Measurements from ENCODE around the gene KY.

Gene KY

GRCh38 chr3:134672571-134672970 lies 21.7 kb upstream of the KY start:
- DNase-seq: no peak

DNA sequence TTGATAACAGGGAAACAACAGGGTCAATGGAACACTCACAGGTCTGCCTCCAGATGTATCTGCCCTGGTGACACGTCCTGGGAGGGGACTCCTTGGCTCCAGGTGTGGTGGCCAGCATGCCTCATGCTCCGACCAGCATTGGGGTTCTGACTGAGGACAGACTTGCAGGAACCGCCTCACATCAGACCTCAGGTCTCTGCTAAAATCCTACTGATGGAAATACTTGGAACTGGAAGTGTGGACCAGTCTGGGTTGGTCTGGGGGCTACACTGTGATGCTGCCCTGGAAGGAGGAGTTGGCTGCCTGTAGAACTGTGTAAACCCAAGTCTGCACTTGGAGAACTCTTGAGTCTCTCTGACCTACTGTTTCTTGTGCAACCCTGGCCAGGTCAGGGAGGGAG lies 17.1 kb upstream of the KY start:
- no peak for DNase-seq

DNA sequence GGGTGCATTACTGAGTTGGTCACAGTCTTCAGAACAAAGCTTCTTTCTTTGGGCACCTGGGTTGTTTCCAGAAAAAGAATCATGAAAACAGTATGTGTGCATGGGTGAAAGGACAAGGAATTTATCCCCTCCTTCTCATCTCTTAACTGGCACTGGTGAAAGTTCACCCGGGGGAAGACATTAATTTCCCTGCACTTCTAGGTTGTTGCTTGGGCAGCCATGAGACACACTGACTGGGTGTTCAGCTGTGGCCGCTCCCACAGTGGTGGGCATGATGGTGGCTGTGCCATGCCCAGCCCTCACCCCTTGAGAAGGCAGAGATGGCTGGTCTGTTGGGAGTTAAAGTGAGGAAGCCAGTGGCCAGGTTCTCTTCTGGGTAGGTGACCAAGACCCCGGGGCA lies 16.6 kb upstream of the KY start:
- DNase-seq: no peak

GRCh38 chr3:134666885-134667284 lies 16.1 kb upstream of the KY start:
- DNase-seq: no peak

DNA sequence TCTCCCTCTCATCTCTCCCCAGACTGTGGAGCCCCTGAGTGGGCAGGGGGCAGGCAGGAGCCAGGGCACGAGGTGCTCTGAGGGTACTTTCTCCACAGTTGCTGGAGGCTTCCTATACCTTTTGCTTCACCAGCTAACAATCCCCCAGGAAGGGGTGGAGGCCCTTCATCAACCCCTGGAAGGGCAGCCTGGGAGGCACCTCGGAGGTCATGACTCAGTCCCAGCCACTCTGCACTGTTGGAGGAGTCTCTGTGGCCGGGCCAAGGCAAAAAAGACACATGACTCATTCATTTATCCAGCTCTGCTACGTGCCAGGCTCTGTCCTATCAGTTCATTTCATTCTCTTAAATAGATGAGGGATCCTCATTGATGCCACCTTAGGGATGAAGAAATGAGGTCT lies 15.6 kb upstream of the KY start:
- peak; percentile 36 for DNase-seq

GRCh38 chr3:134666052-134666451 lies 15.2 kb upstream of the KY start:
- no peak for DNase-seq

GRCh38 chr3:134665243-134665642 lies 14.4 kb upstream of the KY start:
- DNase-seq: no peak

- peak; percentile 59 for DNase-seq
Observed at GRCh38 chr3:134663721-134664456, 13.1 kb upstream of the KY start.

DNA sequence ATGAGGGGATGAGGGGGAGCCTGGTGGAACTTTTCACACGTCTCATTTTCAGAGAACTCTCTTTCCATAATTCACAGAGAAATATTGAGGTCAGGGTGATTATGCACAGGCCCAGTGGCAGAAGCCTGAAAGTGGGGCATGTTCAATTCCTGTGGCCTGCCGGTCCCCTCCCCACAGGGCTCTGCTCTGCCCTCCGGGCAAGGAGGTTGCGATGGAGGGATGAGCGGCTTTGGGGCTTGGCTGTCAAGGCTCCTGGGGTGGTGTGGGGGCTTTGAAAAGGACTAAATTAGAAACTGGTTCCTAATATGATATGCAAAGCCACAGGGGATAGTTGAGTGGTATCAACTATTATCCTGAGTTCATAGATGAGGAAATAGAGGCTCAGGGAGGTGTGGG lies 9.2 kb upstream of the KY start:
- DNase-seq: no peak

- no peak for DNase-seq
Observed at GRCh38 chr3:134659391-134660045, 8.7 kb upstream of the KY start.

DNA sequence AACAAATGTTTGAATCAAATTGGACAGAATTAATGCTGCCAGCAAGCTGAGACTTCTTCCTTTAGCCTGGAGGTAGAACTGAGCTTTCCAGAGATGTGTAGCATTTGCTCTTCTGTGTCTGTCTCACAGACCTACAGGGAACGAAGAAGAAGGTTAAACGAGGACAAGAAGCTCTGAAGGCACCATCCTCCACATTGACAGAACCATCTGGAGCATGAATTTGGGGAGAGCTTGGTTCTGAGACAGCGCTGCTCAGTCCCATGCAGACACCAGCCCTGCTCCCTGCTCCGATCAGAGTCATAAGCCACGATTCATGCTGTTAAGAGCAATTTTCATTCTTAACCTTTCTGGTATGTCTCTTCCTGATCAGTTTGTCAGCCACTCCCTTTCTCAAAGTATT lies 7.7 kb upstream of the KY start:
- no peak for DNase-seq

DNA sequence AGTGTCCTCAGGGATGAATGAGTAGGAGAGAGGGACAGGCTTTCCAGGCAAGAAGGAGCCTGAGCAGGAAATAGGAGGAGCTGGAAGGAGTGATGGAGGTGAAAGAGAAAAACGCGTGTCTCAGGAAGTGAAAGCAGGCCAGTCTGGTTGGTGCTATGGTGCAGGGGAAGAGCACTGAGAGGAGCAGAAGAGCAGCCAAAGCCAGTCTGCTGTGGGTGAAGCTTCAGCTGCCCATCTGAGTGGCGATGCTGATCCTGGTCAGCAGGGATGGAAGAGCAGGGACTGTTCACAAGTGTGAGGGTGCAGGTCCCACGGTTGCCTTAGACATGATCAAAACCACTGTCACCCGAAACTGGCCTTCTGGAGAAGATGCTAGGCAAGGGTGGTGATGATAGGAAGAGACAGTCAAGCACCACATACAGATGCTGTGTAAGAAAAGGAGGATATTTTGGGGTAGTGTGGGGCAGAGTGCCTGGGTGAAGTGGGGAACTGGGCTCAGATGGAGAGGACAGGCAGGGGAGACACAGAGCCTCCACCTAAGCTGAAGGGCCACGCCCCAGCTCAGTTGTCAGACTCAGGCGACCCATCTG lies 5.5 kb upstream of the KY start:
- DNase-seq: no peak

DNA sequence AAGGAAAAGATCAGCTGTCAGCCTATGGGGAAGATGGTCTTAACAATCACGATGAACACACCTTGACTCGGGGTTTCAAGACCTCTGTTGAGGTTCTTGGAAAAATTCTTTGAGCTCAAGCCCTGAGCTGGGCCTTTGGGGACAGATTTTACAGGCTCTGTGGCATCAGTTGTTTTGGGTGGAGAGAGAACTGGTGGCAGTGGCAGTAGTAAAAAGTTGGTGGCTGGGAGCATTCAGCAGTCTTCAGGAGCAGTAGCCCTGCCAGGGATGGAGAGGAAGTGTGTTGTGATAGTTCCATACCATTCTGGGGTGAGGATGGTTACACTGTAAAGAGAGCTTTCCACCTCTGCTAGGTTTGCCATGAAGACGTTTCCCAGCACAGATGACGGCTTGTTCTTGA lies 4.9 kb upstream of the KY start:
- DNase-seq: no peak

GRCh38 chr3:134654031-134654430 lies 3.2 kb upstream of the KY start:
- DNase-seq: no peak

DNA sequence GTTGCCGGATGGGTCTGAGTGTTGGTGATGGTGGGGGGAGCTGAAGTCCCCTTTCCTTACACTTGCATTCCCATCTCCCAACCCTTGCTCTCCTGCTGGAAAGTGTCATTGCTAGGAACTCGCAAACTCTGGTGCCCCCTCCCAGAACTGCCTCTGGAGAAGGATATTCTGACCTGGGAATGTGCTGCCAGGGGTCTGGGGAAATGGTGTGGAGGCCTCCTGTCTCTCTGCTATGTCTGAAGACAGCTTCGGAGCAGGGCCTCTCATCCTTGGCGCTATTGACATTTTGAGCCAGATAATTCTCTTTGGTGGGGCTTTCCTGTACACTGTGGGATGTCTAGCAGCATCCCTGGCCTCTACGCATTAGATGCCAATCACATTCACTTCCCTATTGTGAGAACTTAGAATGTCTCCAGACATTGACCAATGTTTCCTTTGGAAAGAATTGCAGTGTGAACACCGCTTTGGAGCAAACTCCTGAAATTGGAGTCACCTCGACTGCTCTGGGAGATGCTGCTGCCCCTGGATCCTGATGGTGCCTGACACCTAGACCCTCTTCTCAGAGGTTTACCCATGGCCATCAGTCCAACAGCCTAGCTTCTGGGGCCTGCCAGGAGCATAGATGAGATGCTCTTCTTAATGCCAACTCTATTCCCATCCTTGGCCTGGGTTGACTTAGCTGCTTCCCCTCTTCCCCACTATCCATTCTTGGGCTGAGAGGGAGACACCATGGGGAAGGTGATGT lies 2.2 kb upstream of the KY start:
- DNase-seq: no peak

- DNase-seq: peak; percentile 71
Observed at GRCh38 chr3:134652409-134652831, 1.6 kb upstream of the KY start.

DNA sequence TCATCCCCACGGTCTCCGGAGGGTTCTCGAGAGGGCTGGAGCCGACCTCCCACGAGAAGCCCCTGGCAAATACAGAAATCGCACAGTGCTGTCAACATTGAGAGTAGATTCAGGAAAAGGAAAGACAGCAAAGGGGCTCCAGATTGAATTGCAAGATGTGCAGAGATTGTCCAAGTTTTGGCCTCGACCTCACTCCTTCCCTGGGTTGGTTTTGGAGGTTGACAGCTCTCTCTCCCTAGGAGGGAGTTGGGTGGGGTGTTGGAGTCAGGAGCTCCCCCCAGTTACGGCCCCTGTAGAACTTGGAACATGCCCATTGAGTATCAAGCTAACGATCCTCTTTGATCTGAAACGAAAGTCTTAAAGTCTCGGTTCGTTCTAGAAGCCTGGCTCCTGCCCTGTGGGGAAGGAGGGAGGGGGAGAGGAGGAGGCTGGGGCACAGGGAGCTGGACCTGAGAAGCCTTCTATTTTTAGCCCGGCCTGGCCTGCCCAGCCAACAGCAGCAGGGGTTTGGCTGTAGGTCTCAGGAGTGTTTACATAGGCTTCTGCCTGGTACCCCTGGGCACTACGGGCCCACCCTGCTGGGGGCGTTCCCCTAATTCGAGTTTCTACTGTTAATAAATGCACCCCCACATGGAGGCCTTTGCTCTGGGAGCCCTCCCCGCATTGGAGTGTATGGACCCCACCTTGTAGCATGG lies 672 bp upstream of the KY start:
- DNase-seq: peak; percentile 42

- DNase-seq: no peak
Observed at GRCh38 chr3:134649106-134649705, 1.6 kb downstream of the KY start.

DNA sequence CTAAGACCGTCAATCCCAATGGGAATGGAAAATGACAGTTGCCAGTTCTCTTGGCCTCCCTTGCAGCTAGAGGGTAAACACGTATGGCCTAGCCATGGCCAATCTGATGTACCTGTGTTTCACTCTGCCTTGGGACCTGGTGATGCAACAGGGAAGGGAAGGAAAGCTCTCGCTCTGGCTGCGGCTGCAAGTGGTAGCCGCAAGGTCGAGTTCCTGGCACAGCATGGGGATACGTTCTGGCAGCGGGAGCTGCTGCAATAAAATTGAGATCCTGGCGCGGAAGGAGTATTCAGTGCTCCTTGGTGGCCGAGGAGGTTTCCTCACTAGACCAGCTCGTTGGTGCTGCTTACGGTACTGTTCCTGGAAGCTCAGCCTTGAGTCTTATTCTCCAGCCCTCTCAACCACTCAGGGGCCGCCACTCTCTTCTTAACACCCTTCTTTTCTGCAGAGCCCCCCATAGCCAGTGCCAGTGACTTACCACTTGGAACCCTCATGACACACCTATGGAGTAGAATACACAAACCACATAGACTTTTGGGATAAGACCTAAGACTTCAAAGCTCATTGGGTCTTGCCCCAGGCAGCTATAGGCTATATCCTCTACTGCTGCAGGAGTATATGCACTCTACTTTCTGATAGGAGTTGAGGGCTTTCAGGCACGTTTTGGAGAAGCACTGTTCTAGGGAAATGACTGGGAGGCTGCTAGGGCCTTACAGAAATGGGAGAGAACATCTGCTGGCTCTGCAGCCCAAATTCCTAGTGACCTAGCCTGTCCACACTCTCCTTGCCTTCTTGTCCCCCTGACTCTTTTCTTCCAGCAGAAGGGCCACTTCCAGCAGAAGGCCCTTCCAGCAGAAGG lies 2.7 kb downstream of the KY start:
- DNase-seq: no peak

- DNase-seq: no peak
Observed at GRCh38 chr3:134646086-134646485, 4.7 kb downstream of the KY start.

DNA sequence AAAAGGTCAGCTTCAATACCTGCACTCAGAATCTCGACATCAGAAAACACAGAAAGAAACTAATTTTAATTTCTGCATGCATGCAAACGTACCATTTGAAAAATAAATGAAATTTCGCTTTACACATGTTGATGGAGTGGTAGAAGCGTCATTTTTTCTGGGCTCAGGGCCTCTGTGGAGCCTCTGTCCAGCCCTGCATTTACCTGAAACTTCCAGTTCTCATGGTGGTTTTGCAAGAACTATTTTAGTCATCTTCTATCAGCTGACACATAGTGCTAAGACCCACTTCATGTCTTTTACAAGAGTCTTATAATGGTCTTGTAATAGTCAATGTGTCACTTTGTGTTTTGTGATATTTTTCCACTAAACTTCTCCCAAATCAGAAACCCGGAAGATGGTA lies 5.3 kb downstream of the KY start:
- no peak for DNase-seq
